ENCODE data around the gene SKIC2.
A peak's percentile ranks its signal among the peaks of the same experiment; 100 is the strongest.
"Not testable (repeated sequence)": the region's sequence is repeated elsewhere in the genome, so short reads cannot be mapped to it uniquely, and the experiment has no call there.

The SKIC2 gene

DNA sequence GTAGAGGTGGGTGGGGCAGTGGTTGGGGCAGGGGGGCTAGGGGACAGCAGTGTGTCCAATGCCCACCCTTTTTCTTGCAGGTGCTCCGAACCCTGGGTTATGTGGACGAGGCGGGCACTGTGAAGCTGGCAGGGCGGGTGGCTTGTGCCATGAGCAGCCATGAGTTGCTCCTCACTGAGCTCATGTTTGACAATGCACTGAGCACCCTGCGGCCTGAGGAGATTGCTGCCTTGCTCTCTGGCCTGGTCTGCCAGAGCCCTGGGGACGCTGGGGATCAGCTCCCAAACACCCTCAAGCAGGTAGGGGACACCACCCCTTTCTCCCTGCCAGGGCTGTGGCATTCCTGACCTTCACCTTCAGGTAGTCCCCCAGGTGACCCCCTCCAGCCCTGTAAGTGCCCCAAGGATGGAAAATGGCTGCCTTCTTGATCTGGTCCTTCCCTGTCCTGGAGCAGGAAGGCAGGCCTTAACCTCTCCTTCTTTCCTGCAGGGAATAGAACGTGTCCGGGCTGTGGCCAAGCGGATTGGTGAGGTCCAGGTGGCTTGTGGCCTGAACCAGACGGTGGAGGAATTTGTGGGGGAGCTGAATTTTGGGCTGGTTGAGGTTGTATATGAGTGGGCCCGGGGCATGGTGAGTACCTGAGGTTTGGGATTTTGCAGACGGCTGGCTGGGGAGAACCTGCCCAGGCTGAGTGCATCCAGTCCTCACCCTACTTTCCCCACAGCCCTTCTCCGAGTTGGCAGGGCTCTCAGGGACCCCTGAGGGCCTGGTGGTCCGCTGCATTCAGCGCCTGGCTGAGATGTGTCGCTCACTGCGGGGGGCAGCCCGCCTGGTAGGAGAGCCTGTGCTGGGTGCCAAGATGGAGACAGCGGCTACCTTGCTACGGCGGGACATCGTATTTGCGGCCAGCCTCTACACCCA, 10.1 kb downstream of the SKIC2 start:
- Histone ChIP-seq H3K36me3 (ENCODE audit: control insufficient read depth, insufficient read depth, low read length) (peaks cover 36% of the 10 kb centered on the region), H3K4me3 (ENCODE audit: low read length) (no peak overlapping the region), H3K4me1 (ENCODE audit: control insufficient read depth, insufficient read depth, low read length) (no peaks in the 10 kb centered on the region), H3K27ac (ENCODE audit: low read length) (no peak overlapping the region), H3K9me3 (ENCODE audit: control insufficient read depth, insufficient read depth, low read length) (no peaks in the 10 kb centered on the region), H3K27me3 (ENCODE audit: control insufficient read depth, insufficient read depth, low read length) (no peaks in the 10 kb centered on the region)
- DNase-seq (ENCODE audit: low read depth, low spot score): no peak
- WGBS (ENCODE audit: insufficient coverage, insufficient read length): no CpG with 5 or more reads among the region's 23 CpGs

DNA sequence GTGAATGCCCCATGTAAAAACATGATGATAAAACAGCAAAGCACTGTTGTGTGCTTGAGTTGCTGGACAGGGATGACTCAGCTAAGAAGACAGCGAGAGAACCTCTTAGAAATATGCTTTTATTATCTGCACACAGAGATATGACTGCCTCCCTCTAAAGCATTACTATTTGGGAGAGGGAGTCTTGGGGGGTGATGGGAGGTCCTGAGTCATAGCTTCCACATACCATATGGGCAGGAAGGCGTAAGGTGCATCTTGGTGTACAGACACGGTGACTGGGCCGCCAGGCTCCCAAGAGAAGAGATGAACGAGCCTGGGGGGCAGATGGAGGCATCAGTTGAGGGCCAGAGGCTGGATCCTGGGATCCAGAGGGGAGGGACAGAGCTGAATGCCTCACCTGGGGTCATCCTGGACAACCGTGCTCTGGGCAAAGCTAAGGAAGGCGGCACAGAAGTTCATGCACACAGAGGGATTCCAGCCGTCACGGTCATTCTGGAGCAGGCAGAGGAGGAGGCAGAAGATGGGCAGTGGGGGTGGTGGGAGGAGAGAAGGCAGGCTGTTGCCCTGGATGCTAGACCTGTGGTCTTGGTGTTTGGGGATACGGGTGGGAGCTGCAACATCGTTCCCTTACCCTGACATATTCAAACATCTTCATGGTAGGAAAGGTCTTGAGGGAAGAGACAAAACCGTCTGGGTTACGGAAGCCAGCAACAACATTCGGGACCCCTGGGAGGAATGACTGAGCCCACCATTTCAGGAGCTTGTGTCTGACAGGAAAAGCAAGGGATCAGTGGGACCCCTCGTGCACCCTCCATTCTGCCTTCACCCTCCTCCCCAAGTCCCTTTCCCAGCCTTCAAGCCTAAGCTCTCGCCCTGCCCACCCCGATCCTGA, 11.0 kb downstream of the SKIC2 start:
- no peak for DNase-seq (ENCODE audit: low read depth, low spot score)
- no peaks in the 10 kb centered on the region for H3K9me3 ChIP-seq (ENCODE audit: control insufficient read depth, insufficient read depth, low read length)
- no peaks in the 10 kb centered on the region for H3K27me3 ChIP-seq (ENCODE audit: control insufficient read depth, insufficient read depth, low read length)
- H3K4me1 ChIP-seq (ENCODE audit: control insufficient read depth, insufficient read depth, low read length): no peaks in the 10 kb centered on the region
- H3K36me3 ChIP-seq (ENCODE audit: control insufficient read depth, insufficient read depth, low read length): peaks cover 34% of the 10 kb centered on the region
- H3K27ac ChIP-seq (ENCODE audit: low read length): no peak overlapping the region
- no peak overlapping the region for H3K4me3 ChIP-seq (ENCODE audit: low read length)
- no CpG with 5 or more reads among the region's 17 CpGs for WGBS (ENCODE audit: insufficient coverage, insufficient read length)

- no peaks in the 10 kb centered on the region for H3K9me3 ChIP-seq (ENCODE audit: control insufficient read depth, insufficient read depth, low read length)
- H3K4me1 ChIP-seq (ENCODE audit: control insufficient read depth, insufficient read depth, low read length): no peaks in the 10 kb centered on the region
- no peak overlapping the region for H3K4me3 ChIP-seq (ENCODE audit: low read length)
- H3K36me3 ChIP-seq (ENCODE audit: control insufficient read depth, insufficient read depth, low read length): peaks cover 30% of the 10 kb centered on the region
- H3K27ac ChIP-seq (ENCODE audit: low read length): no peak overlapping the region
- no CpG with 5 or more reads among the region's 18 CpGs for WGBS (ENCODE audit: insufficient coverage, insufficient read length)
- DNase-seq (ENCODE audit: low read depth, low spot score): no peak
- H3K27me3 ChIP-seq (ENCODE audit: control insufficient read depth, insufficient read depth, low read length): no peaks in the 10 kb centered on the region
These were observed 11.8 kb downstream of the SKIC2 start for GRCh38 chr6:31970604-31971271.

GRCh38 chr6:31971279-31971992, 12.5 kb downstream of the SKIC2 start:
- peaks cover 24% of the 10 kb centered on the region; the same call in 1 of the 2 replicates for H3K36me3 ChIP-seq (ENCODE audit: control insufficient read depth, insufficient read depth, low read length)
- H3K9me3 ChIP-seq (ENCODE audit: control insufficient read depth, insufficient read depth, low read length): no peaks in the 10 kb centered on the region
- WGBS (ENCODE audit: insufficient coverage, insufficient read length): no CpG with 5 or more reads among the region's 29 CpGs
- no peaks in the 10 kb centered on the region for H3K4me1 ChIP-seq (ENCODE audit: control insufficient read depth, insufficient read depth, low read length)
- no peak for DNase-seq (ENCODE audit: low read depth, low spot score)
- no peaks in the 10 kb centered on the region for H3K27me3 ChIP-seq (ENCODE audit: control insufficient read depth, insufficient read depth, low read length)
- H3K4me3 ChIP-seq (ENCODE audit: low read length): peak overlapping the region; percentile 73; the same call in 1 of the 2 replicates
- H3K27ac ChIP-seq (ENCODE audit: low read length): no peak overlapping the region

DNA sequence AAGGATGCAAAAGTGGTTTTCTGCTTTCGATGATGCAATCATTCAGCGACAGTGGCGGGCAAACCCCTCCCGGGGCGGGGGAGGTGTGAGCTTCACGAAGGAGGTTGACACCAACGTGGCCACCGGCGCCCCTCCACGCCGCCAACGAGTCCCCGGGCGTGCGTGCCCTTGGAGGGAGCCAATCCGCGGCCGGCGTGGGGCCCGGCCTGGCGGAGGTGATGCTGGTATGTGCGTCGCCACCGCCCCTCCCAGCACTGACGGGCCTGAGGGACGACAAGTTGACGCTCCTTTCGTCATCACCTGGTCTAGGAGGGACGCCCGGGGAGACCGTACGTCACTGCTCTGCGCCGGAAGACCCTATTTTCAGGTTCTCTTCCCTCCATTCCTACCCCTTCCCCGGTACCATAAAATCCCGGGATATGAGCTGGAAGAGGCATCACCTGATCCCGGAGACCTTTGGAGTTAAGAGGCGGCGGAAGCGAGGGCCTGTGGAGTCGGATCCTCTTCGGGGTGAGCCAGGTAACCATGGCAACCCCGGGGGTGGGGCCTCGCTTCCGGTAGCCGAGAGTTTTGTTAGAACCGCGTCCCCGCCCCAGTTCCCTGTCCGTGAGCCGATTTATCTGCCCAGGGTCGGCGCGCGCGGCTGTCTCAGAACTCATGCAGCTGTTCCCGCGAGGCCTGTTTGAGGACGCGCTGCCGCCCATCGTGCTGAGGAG, 13.2 kb downstream of the SKIC2 start, which contains the start of gene DXO:
TSS of gene DXO (minus strand) at position 146 of the 716 bp plus-strand sequence. CDS start 463 bp downstream, outside the sequence.
- Histone ChIP-seq H3K4me3 (ENCODE audit: low read length) (peak within 1 kb of the TSS; percentile 73), H3K9me3 (ENCODE audit: control insufficient read depth, insufficient read depth, low read length) (no peaks in the 10 kb centered on the region), H3K27ac (ENCODE audit: low read length) (no peak within 1 kb of the TSS), H3K4me1 (ENCODE audit: control insufficient read depth, insufficient read depth, low read length) (no peaks in the 10 kb centered on the region), H3K27me3 (ENCODE audit: control insufficient read depth, insufficient read depth, low read length) (no peaks in the 10 kb centered on the region), H3K36me3 (ENCODE audit: control insufficient read depth, insufficient read depth, low read length) (peaks cover 17% of the 10 kb centered on the region; the same call in 1 of the 2 replicates)
- WGBS (ENCODE audit: insufficient coverage, insufficient read length): no CpG with 5 or more reads among the region's 62 CpGs
- DNase-seq (ENCODE audit: low read depth, low spot score): peak; percentile 91

DNA sequence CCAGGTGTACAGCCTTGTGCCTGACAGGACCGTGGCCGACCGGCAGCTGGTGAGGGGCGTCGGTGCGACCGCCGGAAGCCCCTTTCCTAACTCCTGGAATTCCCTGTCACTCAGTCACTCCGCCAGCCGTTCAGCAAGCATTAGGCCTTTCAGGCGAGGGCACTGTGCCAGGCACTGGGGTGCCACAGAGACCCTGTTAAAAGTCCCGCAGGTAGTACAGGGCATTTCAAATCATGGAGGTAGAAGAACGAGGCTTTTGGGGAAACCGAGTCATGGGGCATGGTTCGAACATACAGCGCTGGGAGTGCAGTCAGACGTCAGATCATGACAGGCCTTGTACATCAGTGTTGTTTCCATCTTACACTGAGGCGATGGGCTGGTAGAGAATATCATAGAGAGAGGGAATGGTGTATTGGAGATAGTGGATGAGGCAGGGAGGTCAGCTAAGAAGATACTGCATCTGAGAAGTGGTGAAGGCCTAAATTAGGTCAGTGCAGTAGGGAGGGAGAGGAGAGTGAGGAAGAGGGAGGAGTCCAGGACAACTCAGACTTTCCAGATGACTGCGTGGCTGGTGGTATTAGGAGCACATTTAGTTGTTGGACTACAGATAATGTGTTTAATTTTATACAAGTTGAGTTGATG, 13.9 kb downstream of the SKIC2 start:
- Histone ChIP-seq H3K36me3 (ENCODE audit: control insufficient read depth, insufficient read depth, low read length) (peaks cover 11% of the 10 kb centered on the region; the same call in 1 of the 2 replicates), H3K27ac (ENCODE audit: low read length) (no peak overlapping the region), H3K9me3 (ENCODE audit: control insufficient read depth, insufficient read depth, low read length) (no peaks in the 10 kb centered on the region), H3K27me3 (ENCODE audit: control insufficient read depth, insufficient read depth, low read length) (no peaks in the 10 kb centered on the region), H3K4me3 (ENCODE audit: low read length) (peak overlapping the region; percentile 73; the same call in 1 of the 2 replicates), H3K4me1 (ENCODE audit: control insufficient read depth, insufficient read depth, low read length) (no peaks in the 10 kb centered on the region)
- WGBS (ENCODE audit: insufficient coverage, insufficient read length): no CpG with 5 or more reads among the region's 19 CpGs
- DNase-seq (ENCODE audit: low read depth, low spot score): no peak

GRCh38 chr6:31976065-31976464, 17.1 kb downstream of the SKIC2 start:
- H3K4me1 ChIP-seq (ENCODE audit: control insufficient read depth, insufficient read depth, low read length); H3K27me3 ChIP-seq (ENCODE audit: control insufficient read depth, insufficient read depth, low read length); H3K36me3 ChIP-seq (ENCODE audit: control insufficient read depth, insufficient read depth, low read length); H3K9me3 ChIP-seq (ENCODE audit: control insufficient read depth, insufficient read depth, low read length); H3K27ac ChIP-seq (ENCODE audit: low read length); H3K4me3 ChIP-seq (ENCODE audit: low read length); DNase-seq (ENCODE audit: low read depth, low spot score): not testable (repeated sequence)
- no CpG with 5 or more reads among the region's 30 CpGs for WGBS (ENCODE audit: insufficient coverage, insufficient read length)

- Histone ChIP-seq H3K9me3 (ENCODE audit: control insufficient read depth, insufficient read depth, low read length) (no peaks in the 10 kb centered on the region), H3K27ac (ENCODE audit: low read length) (no peak overlapping the region), H3K36me3 (ENCODE audit: control insufficient read depth, insufficient read depth, low read length) (no peaks in the 10 kb centered on the region), H3K4me1 (ENCODE audit: control insufficient read depth, insufficient read depth, low read length) (no peaks in the 10 kb centered on the region), H3K27me3 (ENCODE audit: control insufficient read depth, insufficient read depth, low read length) (no peaks in the 10 kb centered on the region), H3K4me3 (ENCODE audit: low read length) (no peak overlapping the region)
- no peak for DNase-seq (ENCODE audit: low read depth, low spot score)
- WGBS (ENCODE audit: insufficient coverage, insufficient read length): no CpG with 5 or more reads among the region's 12 CpGs
These were observed 18.9 kb downstream of the SKIC2 start for GRCh38 chr6:31977816-31978431.

- Histone ChIP-seq H3K27me3 (ENCODE audit: control insufficient read depth, insufficient read depth, low read length) (no peaks in the 10 kb centered on the region), H3K36me3 (ENCODE audit: control insufficient read depth, insufficient read depth, low read length) (no peaks in the 10 kb centered on the region)
- no CpG with 5 or more reads among the region's 5 CpGs for WGBS (ENCODE audit: insufficient coverage, insufficient read length)
These were observed 19.9 kb downstream of the SKIC2 start for GRCh38 chr6:31978831-31979230.

More at GRCh38 chr6:31978831-31979230, 19.9 kb downstream of the SKIC2 start:
- no peaks in the 10 kb centered on the region for H3K9me3 ChIP-seq (ENCODE audit: control insufficient read depth, insufficient read depth, low read length)
- H3K4me3 ChIP-seq (ENCODE audit: low read length): no peak overlapping the region
- no peaks in the 10 kb centered on the region for H3K4me1 ChIP-seq (ENCODE audit: control insufficient read depth, insufficient read depth, low read length)
- H3K27ac ChIP-seq (ENCODE audit: low read length): no peak overlapping the region
- DNase-seq (ENCODE audit: low read depth, low spot score): no peak

All from iPS DF 6.9 (cell line).